ENCODE measurements around the gene DMD. TPM values are rescaled to one million over a fixed set of nuclear protein-coding genes. Genes with fewer than 3 reads are reported as not detected.

The DMD gene
- total and polyA plus RNA-seq, 2 donors from 2014 or later, result 4.2 to 17.9 TPM

GRCh38 chrX:33053001-33053400 is 158.3 kb downstream of the DMD start:
- no peaks in the 10 kb centered on the region for H3K27me3 ChIP-seq (ENCODE audit: control insufficient read depth, insufficient read depth, low read length)
- intact Hi-C loops (cut with DNase I), result no loop called here
- H3K9me3 ChIP-seq (ENCODE audit: control insufficient read depth in 2 of 3, insufficient read depth in 1 of 3, low read length in 3 of 3), result no peaks in the 10 kb centered on the region
- no peaks in the 10 kb centered on the region for H3K4me1 ChIP-seq (ENCODE audit: control insufficient read depth in 2 of 3, insufficient read depth in 2 of 3, low read depth in 1 of 3, low read length in 3 of 3)
- FAIRE-seq (peak; percentile 6), DNase-seq (no peak)
- TF ChIP-seq CTCF (IDR thresholded peaks at IDR 0.05; ENCODE audit: borderline replicate concordance, extremely low read depth, insufficient read depth), result no peak
- no peak overlapping the region for H3K4me3 ChIP-seq (ENCODE audit: low read length in 3 of 3)
- H3K27ac ChIP-seq (ENCODE audit: low read depth in 2 of 2, low read length in 2 of 2), result no peak overlapping the region
- no peak overlapping the region for H3K9ac ChIP-seq (ENCODE audit: low read length in 3 of 3)
- no peaks in the 10 kb centered on the region for H3K36me3 ChIP-seq (ENCODE audit: control insufficient read depth in 2 of 3, insufficient read depth in 3 of 3, low read length in 3 of 3)

DNA sequence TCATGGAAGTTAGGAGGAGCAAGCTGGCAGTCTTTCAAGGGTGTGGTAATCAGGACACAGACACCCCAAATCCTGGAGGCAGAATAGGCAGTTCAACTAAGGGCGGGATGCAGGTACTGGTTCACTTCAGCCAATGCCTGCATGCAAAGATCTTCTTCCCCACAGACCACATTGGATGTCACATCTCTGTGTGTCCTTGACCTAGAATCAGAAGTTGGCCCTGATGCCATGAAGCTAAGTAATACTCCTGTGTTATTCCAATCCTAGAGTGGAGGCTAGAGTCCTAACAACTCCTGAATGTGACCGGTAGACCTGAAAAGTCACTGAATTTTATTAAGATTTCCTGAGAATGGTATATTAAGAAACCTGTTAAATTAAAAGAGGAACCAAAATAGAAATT is 165.5 kb downstream of the DMD start:
- Histone ChIP-seq H3K36me3 (ENCODE audit: control insufficient read depth in 2 of 3, insufficient read depth in 3 of 3, low read length in 3 of 3) (no peaks in the 10 kb centered on the region), H3K4me3 (ENCODE audit: low read length in 3 of 3) (no peak overlapping the region), H3K9me3 (ENCODE audit: control insufficient read depth in 2 of 3, insufficient read depth in 1 of 3, low read length in 3 of 3) (no peaks in the 10 kb centered on the region), H3K9ac (ENCODE audit: low read length in 3 of 3) (no peak overlapping the region), H3K27ac (ENCODE audit: low read depth in 2 of 2, low read length in 2 of 2) (no peak overlapping the region), H3K4me1 (ENCODE audit: control insufficient read depth in 2 of 3, insufficient read depth in 2 of 3, low read depth in 1 of 3, low read length in 3 of 3) (no peaks in the 10 kb centered on the region), H3K27me3 (ENCODE audit: control insufficient read depth, insufficient read depth, low read length) (no peaks in the 10 kb centered on the region)
- no peak for TF ChIP-seq CTCF (IDR thresholded peaks at IDR 0.05; ENCODE audit: borderline replicate concordance, extremely low read depth, insufficient read depth)
- FAIRE-seq, result no peak
- no peak for DNase-seq
- intact Hi-C loops (cut with DNase I), result no loop called here

DNA sequence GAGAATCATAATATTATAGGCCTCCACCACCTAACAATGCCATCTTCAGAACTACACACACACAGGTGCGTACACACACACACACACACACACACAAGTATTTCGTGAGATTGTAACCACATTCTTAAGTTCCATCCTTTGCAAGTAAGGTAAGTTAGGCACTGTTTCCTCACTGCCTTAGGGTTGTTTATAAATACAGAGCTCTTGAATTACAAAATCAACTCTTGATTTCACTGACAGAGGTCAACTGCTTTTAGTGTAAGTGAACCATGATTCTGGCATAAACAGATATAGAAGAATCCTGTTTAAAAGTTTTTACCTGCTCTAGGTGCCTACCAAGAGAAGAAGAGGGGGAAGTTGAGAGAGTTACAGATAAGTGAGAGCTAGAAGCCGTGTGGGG is 166.1 kb downstream of the DMD start:
- no peak for DNase-seq
- FAIRE-seq, result no peak
- Histone ChIP-seq H3K4me3 (ENCODE audit: low read length in 3 of 3) (no peak overlapping the region), H3K27ac (ENCODE audit: low read depth in 2 of 2, low read length in 2 of 2) (no peak overlapping the region), H3K4me1 (ENCODE audit: control insufficient read depth in 2 of 3, insufficient read depth in 2 of 3, low read depth in 1 of 3, low read length in 3 of 3) (no peaks in the 10 kb centered on the region), H3K9me3 (ENCODE audit: control insufficient read depth in 2 of 3, insufficient read depth in 1 of 3, low read length in 3 of 3) (no peaks in the 10 kb centered on the region), H3K9ac (ENCODE audit: low read length in 3 of 3) (no peak overlapping the region), H3K27me3 (ENCODE audit: control insufficient read depth, insufficient read depth, low read length) (no peaks in the 10 kb centered on the region), H3K36me3 (ENCODE audit: control insufficient read depth in 2 of 3, insufficient read depth in 3 of 3, low read length in 3 of 3) (no peaks in the 10 kb centered on the region)
- intact Hi-C loops (cut with DNase I), result no loop called here
- TF ChIP-seq CTCF (IDR thresholded peaks at IDR 0.05; ENCODE audit: borderline replicate concordance, extremely low read depth, insufficient read depth), result no peak

DNA sequence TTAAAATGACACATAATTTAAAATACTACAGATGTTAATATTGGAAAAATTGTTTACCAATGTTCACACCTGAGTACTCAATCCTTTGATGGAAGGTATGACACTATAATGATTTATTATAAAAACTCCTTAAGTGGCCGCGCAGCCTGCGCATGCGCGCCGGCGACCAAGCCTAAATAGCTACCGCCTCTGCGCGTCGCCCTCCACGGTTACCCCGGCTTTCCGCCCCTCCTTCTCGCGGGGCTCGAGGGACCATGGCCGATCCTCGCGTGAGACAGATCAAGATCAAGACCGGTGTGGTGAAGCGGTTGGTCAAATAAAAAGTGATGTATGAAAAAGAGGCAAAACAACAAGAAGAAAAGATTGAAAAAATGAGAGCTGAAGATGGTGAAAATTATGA is 170.2 kb downstream of the DMD start:
- DNase-seq (no peak), FAIRE-seq (no peak)

More for the DNA sequence above, 170.2 kb downstream of the DMD start:
- Histone ChIP-seq H3K27me3 (ENCODE audit: control insufficient read depth, insufficient read depth, low read length) (no peaks in the 10 kb centered on the region), H3K9me3 (ENCODE audit: control insufficient read depth in 2 of 3, insufficient read depth in 1 of 3, low read length in 3 of 3) (no peaks in the 10 kb centered on the region), H3K4me3 (ENCODE audit: low read length in 3 of 3) (no peak overlapping the region), H3K27ac (ENCODE audit: low read depth in 2 of 2, low read length in 2 of 2) (no peak overlapping the region), H3K9ac (ENCODE audit: low read length in 3 of 3) (no peak overlapping the region), H3K4me1 (ENCODE audit: control insufficient read depth in 2 of 3, insufficient read depth in 2 of 3, low read depth in 1 of 3, low read length in 3 of 3) (no peaks in the 10 kb centered on the region), H3K36me3 (ENCODE audit: control insufficient read depth in 2 of 3, insufficient read depth in 3 of 3, low read length in 3 of 3) (no peaks in the 10 kb centered on the region)
- intact Hi-C loops (cut with DNase I), result no loop called here
- no peak for TF ChIP-seq CTCF (IDR thresholded peaks at IDR 0.05; ENCODE audit: borderline replicate concordance, extremely low read depth, insufficient read depth)

Data from kidney (tissue), 14 donors.